K562 (cell line): ENCODE data around the gene LSM12.

Experiments used
- ARHGAP35 ChIP-seq: fragments of 450-650 bp; IDR thresholded peaks from 2 replicates; pipeline ENCODE4 v1.6.1; 2018; ENCODE audit not compliant: partially characterized antibody
- CTCF ChIP-seq, 3 experiments: IDR thresholded peaks in 2 of 3; conservative IDR thresholded peaks in 1 of 3; 2 replicates each; pipeline ENCODE4 v1.5.1; 2011 to 2012; ENCODE audit warnings: low read length in 3 of 3, mild to moderate bottlenecking in 3 of 3, control low read depth in 2 of 3, improper control_type of control experiment in 1 of 3, inconsistent platforms in 1 of 3, low read depth in 1 of 3, mixed read lengths in 1 of 3, moderate library complexity in 1 of 3; ENCODE audit not compliant: insufficient read depth in 2 of 3
- HCFC1 ChIP-seq: IDR thresholded peaks from 2 replicates; pipeline ENCODE4 v1.6.1; 2012; ENCODE audit warnings: low read depth, low read length, improper control_type of control experiment
- PML ChIP-seq: IDR thresholded peaks from 2 replicates; pipeline ENCODE4 v1.6.1; 2012; ENCODE audit warnings: low read length, inconsistent platforms
- SRSF7 ChIP-seq: fragments of 200-400 bp; formaldehyde crosslinking; optimal IDR thresholded peaks from 2 replicates; pipeline ENCODE3; 2017; ENCODE audit warnings: mild to moderate bottlenecking, low read depth, low read length
- ZNF175 ChIP-seq: fragments of 200-800 bp; sonication (Bioruptor generic); IDR thresholded peaks from 2 replicates; pipeline ENCODE4 v1.6.1; 2016; ENCODE audit warnings: low read depth, mild to moderate bottlenecking, missing genetic modification characterization, missing compliant biosample characterization
- ZNF57 ChIP-seq: fragments of 450-650 bp; formaldehyde crosslinking; IDR thresholded peaks from 2 replicates; pipeline ENCODE4 v1.4.0; 2020; ENCODE audit warnings: mild to moderate bottlenecking, moderate library complexity
- TF ChIP-seq, protein P1 (sequence below): fragments of 450-650 bp; IDR thresholded peaks from 2 replicates; pipeline ENCODE4 v1.6.1; 2018; ENCODE audit warnings: mild to moderate bottlenecking, low read depth; ENCODE audit not compliant: partially characterized antibody

DNA sequence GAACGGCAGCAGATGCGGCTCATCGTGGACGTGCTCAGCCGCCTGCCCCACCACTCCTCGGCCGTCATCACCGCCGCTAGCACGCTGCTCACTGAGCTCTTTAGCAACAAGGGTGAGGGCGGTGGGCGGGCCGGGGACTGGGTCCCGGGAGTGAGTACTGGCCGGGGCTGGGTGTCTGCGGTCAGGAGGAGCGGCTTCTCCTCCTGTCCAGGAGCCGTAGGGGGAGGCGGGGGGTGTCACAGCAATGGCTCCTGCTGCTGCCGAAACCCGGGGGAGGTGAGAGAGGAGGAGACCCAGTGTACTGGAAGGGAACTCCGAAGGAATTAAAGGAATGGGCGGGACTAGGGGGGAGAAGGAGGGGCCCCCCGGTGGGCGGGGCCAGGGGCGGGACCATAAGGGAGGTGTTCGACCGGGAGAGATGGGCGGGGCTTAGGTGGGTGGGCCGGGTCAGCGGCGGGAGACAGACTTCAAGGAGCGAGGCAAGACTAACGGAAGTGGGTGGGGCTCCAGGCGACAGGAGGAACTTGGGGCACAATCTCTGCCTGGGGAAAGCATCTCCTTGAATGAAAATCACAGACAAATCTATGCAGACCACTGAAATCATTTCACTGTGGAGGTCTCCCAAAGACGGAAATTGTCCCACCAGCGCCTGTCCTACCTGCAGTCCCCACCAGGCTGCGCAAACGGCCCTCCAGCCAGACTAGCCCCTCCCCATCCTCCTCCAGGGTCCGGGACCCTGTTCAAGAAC lies 59.7 kb downstream of the LSM12 start:
- TF ChIP-seq ZNF175 (no peak), CTCF (IDR thresholded peaks at IDR 0.05 in 2 of 3, conservative IDR thresholded peaks at IDR 0.05 in 1 of 3; ENCODE audit: insufficient read depth in 2 of 3, low read depth in 1 of 3, low read length in 3 of 3) (peak; percentile 36 to 52 (median 52); a peak in 5 of 6 replicates), ARHGAP35 (no peak), HCFC1 (no peak), ZNF57 (CRISPR knock-in tag) (no peak), SRSF7 (no peak), PML (no peak)
- TF ChIP-seq, protein P1, sequence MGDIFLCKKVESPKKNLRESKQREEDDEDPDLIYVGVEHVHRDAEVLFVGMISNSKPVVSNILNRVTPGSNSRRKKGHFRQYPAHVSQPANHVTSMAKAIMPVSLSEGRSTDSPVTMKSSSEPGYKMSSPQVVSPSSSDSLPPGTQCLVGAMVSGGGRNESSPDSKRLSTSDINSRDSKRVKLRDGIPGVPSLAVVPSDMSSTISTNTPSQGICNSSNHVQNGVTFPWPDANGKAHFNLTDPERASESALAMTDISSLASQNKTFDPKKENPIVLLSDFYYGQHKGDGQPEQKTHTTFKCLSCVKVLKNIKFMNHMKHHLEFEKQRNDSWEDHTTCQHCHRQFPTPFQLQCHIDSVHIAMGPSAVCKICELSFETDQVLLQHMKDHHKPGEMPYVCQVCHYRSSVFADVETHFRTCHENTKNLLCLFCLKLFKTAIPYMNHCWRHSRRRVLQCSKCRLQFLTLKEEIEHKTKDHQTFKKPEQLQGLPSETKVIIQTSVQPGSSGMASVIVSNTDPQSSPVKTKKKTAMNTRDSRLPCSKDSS, result no peak
